Uterus (tissue), 2 donors: ENCODE results near the gene PEAK1.

Experiments
- POLR2A ChIP-seq, 2 donors: fragments of 450-650 bp; IDR thresholded peaks; one replicate each; pipeline ENCODE4 v1.6.1; 2016; ENCODE audit warnings: antibody characterized with exemption in 2 of 2, mild to moderate bottlenecking in 1 of 2, moderate library complexity in 1 of 2
- TF ChIP-seq, protein P1 (sequence below), 4 experiments: fragments of 200-600 bp in 2 of 4; fragments of 450-650 bp in 2 of 4; sonication (generic) in 2 of 4; IDR thresholded peaks; one replicate each; pipeline ENCODE4 v1.5.1; 2016 to 2019; ENCODE audit warnings: antibody characterized with exemption in 4 of 4, mild to moderate bottlenecking in 2 of 4, moderate library complexity in 1 of 4

DNA sequence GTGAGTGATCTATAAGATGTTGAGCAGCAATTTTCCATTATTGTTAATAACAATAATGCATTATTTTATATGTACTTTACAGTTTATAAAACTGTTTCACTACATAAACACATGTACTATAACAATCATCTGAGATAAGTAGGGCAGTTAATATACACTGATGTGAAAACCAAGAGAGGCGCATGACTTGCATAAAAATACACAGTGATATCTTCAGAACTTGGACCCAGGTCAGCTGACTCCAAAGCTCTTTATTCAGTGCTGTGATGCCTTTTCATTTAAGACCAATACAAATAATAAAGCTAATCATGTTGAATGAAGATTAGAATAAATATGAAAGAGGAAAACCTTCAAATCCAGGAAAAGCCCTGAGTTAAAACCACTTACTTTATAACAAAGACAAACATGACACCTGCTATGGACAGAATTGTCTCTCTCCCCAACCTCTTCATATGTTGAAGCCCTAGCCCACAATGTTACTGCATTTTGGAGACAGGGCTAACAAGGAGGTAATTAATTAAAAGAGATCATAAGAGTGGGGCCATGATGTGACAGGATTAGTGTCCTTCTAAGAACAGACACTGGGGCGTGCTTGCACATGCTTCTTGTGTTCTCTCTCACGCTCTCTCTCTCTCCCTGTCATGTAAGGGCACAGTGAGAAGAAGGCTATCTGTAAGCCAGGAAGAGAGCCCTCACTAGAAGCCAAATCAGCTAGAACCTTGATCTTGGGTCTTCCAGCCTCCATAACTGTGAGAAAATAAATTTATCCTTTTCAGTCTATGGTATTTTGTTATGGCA, 293.2 kb downstream of the PEAK1 start:
- TF ChIP-seq, protein P1, sequence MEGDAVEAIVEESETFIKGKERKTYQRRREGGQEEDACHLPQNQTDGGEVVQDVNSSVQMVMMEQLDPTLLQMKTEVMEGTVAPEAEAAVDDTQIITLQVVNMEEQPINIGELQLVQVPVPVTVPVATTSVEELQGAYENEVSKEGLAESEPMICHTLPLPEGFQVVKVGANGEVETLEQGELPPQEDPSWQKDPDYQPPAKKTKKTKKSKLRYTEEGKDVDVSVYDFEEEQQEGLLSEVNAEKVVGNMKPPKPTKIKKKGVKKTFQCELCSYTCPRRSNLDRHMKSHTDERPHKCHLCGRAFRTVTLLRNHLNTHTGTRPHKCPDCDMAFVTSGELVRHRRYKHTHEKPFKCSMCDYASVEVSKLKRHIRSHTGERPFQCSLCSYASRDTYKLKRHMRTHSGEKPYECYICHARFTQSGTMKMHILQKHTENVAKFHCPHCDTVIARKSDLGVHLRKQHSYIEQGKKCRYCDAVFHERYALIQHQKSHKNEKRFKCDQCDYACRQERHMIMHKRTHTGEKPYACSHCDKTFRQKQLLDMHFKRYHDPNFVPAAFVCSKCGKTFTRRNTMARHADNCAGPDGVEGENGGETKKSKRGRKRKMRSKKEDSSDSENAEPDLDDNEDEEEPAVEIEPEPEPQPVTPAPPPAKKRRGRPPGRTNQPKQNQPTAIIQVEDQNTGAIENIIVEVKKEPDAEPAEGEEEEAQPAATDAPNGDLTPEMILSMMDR (IDR thresholded peaks at IDR 0.05): no peak
- no peak for TF ChIP-seq POLR2A (IDR thresholded peaks at IDR 0.05)
